GM18498 (cell line): ENCODE results near the gene VEGFC.

Experiments
- ATAC-seq: cut with Tn5 transposase; IDR thresholded peaks from one replicate; pipeline ENCODE4 v1.9.1; 2021; ENCODE audit warnings: mild to moderate bottlenecking, moderate library complexity; ENCODE audit not compliant: unreplicated experiment

Gene VEGFC

DNA sequence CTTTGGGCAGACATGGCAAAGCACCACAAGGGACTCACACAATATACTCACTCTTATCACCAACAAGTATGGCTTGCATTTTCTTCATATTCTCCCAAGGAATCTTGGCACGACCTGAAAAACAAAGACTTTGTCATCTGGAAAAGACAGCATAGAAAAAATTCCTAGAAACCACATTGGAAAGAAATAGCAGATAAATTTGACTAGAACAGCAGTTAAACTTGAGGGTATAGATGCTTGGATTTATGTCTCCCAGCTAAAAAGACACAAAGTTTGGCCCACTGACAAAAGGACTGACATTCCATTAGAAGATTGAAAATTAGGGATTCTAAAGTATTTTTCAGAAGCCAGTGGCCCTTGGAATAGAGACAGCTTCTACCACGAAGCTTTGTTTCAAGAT, 6.9 kb upstream of the VEGFC start:
- no peak for ATAC-seq

DNA sequence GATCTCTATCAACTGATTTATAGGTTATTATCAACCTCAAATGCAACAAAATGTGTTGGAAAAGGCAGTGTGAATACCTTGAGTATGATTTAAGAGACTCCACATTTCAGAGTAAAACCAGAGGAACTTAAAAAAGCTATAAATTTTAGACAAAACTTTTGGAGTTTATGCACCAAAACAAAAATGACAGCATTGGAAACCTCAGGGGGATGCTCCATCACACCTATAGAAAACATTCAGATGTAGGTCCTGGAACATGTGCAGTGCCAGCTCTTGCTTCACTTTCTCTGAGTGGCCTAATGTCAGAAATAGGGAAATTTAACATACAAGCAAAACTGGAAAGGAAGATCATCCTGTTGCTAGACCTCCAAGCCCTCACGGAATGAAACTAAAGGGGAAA, 5.8 kb upstream of the VEGFC start:
- ATAC-seq, result no peak

DNA sequence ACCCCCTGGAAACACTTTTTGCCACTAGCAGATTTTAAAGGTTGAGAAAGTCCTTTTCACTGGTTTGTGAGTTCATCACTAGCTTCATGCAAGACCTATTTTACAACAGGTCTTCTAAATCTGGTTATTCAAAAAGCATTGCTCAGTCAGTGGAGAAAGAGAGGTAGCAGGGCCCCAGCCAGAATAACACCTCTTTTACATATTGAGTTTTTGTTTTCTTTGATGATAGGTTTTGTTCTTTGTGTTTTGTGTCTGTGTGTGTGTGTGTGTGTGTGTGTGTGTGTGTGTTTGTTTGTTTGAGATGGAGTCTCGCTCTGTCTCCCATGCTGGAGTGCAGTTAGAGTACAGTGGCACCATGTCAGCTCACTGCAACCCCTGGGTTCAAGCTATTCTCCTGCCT, 2.7 kb upstream of the VEGFC start:
- no peak for ATAC-seq

DNA sequence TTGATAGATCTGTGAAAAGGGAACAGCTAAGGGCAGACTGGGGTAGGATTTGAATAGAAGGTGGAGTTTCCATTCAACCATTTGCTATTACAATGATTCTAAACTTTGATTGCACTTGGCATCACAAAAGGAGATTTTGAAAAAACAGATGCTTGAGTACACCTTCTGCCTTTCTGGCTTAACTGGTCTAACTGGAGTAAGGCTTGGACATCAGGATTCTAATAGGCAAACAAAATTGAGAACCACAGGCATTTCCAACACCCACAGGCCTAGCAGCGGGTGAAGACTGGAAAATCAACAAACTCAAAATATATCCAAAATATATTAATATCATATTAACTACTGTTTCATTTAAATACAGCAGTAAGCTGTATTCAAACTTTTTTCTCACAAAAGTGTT, 1.9 kb upstream of the VEGFC start:
- ATAC-seq, result no peak

DNA sequence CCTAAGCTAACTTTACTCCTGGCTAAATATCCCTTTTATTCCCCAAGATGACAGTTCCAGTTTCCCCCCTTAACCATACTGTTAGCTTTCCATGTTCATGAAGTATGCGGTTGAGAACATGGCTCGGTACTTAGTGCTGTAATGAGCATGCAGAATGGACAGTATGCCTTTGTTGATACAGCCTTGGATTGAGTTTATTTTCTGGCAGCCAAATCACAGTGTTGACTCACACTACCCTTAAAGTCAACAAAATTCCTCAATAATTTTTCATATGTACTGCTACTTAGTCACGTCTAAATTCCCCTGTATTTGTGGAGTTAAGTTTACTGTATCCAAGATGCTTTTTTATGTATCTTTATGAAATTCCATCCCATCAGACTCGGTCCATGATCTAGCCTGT, 1.4 kb upstream of the VEGFC start:
- ATAC-seq, result no peak

DNA sequence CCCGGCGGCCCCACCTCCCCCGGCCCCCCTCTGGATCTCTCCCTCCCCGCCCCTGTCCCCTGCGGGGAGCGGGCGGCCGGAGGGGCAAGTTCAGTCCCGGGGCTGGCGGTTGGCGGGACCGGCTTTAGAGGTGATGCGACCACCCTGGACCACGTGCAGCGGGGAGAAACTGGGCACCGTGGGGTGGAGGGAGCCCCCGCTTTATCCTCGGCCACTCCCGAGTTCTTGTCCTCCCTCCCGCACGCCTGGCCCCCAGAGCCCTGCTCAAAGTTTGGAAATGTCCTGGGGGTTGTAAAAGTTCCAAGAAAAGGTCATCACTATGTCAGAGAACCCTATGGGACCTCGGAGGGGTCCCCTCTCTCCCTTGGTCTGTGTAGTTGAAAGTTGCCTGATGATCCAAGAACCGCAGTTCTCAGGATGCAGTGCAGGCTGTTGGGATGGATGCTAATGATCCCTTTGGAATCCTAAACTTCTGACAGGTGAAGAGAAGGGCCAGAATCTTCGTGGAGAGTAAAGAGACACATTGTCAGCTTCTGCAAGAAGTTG, 411 bp upstream of the VEGFC start:
- no peak for ATAC-seq

DNA sequence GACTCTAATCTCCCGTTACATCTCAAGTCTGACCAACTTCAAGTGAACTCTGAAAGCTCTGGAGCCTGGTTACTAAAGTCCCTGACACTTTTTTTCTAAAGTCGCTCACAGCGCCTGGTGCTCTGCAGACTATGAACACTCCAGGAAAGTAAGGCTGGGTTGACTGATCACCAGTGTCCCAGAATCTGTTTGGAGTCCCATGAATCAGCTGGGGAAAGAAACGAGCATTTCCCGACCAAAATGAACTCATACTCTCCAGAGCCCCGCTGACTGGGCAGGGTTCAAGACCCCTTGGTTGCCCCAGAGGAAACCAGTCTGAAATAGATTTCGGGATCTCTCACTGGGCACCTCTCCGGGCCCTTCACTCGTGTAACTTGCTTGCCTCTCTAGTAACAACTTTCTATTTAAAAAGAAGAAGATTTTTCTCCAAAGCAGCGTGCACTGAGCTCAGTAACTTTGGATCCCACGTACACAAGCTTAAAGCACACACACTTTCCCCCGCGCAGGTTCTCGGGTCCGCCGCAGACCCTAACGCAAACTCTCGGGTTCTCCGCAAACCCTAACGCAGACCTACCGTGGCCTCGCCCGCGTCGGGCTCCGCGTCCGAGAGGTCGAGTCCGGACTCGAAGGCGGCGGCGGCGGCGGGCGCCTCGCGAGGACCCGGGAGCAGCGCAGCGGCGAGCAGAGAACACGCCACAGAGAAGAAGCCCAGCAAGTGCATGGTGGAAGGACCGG, 964 bp downstream of the VEGFC start:
- ATAC-seq, result peak; percentile 36

DNA sequence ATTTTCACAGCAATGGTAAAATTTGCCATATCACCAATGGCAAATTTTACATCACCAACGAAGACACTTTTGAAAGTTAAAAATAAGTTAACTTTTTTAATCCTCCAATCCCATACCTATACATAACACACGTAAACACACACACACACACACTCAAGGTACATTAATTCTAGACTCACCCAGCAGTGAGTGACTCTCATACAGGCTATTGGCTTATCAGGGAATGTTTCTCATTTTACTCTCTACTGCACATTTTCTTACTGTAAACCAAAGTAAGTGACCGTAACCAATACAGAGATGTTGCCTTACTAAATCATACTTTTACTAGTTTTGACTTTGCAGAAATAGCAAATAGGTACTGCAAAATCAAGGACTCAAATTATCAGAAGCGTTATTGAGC, 2.3 kb downstream of the VEGFC start:
- no peak for ATAC-seq

DNA sequence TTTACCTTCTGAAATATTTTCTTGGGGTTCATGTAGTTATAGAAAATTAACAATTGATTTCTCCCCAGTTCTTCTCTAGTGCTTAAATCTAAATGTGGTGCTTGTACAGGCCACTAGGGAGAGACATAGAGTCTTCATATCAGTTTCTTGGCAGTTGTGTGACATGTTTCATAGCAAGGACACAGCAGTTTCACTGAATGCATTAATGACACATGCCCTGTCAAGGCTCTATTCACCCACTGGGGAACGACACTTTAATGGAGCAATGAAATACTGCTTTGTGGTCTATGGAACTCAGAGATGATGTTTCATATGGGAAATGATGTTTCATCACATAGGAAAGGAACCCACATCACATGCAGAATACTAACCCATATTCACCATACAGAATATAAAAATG, 2.8 kb downstream of the VEGFC start:
- peak; percentile 66 for ATAC-seq

DNA sequence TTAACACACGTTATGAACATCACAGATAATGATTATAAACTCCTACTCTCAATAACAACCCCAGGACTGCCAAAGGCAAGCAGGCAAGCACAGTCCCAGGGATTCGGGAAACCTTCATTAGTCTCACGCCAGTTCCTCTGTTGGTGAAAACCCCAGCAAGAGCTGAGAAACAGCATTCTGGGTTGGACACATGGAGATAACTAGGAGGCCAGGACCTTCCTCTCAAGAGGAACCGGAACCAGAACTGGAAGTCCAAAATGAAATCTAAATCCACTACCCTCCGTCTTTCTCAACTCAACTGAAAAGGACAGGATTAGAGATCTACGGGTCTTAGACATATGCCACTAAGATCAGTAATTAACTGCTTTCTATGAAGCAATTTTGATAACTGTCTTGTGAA, 3.8 kb downstream of the VEGFC start:
- no peak for ATAC-seq

DNA sequence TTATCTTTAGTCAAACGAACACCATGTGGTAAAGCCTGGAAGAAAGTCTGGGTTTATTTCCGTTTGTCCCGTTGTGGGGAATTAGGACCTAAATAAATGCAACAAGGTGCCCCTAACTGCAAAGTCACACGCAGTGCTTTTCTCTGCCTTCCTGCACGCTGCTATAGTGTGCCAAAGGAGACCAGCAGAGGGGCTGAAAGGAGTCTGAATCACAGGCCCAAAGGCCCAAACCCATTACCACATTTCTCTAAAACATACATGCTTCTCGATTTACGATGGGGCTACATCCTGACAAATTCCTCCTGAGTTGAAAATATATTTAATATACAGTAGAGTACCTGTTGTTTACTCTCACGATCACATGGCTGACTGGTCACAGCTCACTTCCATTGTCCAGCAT, 4.5 kb downstream of the VEGFC start:
- ATAC-seq, result no peak

DNA sequence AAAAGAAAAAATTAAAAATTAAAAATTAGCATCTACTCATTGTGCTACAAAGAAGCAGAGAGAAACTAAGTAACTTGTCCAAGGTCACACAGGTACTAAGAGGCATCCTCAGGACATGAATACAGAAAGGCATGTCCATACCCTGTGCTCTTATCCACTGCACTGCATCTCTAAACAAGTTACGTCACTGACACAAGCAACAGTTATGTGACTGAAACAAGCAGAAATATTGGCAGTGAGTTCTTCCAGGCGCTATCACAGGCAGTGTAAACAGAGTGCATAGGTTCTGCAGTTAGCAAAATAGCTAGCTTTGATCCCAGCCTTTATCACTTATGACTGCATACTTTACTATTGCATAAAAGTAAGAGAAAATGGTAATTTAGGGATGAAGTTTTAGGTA, 7.9 kb downstream of the VEGFC start:
- ATAC-seq, result no peak

DNA sequence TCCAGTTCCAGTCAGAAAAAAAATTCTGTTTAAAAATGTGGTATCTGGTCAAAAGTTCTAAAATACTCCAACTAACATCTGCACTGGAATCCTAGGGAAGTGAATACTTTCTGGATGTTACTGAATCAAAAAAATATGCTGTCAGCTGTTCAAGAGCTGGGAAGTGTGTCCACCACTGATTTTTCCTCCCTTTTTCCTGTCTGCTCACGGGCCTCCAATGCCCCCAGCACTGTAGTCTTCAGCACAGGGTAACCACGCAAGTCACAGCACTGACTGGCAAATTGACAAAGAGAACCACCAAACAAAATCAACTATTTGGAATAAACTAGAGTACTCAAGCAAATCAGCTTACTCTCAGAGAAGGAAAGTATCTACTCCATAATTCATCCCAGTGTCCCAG, 9.9 kb downstream of the VEGFC start:
- no peak for ATAC-seq

DNA sequence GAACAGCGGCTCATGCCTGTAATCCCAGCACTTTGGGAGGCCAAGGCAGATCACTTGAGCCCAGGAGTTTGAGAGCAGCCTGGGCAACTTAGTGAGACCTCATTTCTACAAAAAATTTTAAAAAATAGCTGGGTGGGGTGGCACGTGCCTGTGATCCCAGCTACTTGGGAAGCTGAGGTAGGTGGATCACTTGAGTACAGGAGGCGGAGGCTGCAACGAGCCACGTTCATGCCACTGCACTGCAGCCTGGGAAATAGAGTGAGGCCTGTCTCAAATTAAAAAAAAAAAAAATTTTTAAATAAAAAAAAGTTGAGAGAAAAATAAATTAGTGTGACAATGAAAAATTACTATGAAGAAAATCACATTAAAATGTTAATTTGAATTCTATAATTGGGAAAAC, 10.5 kb downstream of the VEGFC start:
- no peak for ATAC-seq

DNA sequence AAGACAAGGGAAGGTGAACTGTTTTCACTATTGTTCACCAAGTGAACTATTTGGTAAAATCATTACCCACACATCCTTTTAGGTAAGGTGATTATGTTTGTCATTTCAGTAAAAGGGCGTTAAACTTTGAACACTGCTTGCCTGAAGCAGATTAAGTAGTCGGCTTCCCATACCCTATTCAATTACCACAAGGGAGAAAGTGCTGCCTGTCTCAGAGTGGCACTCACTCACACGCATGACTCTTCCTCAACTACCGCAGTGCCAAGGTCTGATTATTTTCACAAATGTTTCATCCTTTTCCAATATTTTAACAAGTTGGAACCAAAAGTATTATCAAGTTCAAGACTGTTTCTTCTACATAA, 11.0 kb downstream of the VEGFC start:
- no peak for ATAC-seq

DNA sequence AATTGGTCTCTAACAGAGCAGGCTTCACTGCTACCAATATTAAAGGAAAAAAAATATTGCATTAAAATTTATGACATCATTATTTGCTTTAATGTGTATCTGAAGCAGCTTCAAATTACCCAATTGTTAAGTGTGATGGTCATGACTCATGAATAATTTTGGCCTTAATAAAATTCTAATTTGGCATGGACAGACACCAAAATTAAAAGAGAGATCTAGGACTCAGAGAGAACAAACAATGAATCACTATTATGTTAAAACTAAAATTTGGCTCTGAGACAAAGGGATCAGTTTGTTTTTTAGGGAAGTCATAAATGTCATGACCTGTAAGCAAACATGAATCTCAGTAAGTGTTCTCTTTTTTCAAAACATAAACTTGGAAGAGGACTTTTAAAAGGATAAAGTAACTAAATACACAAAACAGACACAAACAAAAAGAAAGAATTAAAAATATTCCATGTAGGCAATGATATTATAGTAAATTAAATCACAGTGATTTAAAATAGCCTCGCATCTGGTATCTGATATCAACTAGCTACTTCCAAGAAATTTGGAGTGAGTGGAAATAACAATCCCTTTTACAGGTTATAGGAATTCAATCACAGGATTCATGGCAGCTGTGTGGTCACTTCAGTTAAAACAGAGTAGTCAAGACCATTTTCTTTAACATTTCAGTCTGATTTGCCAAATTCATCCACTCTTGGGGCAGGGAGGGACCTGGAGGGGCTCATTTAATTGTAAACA, 11.6 kb downstream of the VEGFC start:
- ATAC-seq, result no peak

DNA sequence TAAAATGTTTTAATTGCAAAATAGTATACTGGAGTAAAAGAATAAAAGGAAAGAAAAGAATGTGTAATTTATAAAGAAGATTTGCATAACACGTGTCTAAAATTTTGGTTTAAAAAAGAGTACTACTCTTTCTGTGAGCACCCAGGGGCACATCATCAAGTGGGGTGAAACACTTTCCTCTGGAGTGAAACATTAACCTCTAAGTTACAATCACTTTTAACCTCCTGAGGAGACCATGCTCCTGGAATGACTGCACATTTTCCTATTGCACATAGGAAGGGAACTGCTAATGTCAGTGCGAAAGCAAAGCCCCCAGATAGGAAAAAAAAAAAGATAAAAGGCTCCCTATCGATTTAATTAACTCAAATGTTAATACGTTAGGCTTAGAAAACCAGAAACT, 13.3 kb downstream of the VEGFC start:
- no peak for ATAC-seq

DNA sequence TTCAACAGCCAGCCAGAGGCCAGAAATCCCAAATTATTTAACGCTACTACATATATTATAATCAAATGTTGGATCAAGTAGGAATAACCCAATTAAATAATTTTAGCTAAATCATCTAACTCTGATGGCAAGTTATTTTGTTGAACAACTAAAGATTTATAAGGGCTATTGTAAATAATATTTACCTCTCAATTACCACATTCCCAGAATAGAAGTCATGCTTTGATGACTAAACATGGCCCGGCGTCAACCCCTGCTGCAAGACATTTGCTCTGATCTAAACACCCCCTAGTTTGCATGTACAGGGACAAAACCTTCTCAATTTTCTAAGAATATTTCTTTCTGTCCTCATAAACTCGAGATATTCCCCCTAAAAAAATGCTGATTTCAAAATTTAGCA, 14.2 kb downstream of the VEGFC start:
- no peak for ATAC-seq

DNA sequence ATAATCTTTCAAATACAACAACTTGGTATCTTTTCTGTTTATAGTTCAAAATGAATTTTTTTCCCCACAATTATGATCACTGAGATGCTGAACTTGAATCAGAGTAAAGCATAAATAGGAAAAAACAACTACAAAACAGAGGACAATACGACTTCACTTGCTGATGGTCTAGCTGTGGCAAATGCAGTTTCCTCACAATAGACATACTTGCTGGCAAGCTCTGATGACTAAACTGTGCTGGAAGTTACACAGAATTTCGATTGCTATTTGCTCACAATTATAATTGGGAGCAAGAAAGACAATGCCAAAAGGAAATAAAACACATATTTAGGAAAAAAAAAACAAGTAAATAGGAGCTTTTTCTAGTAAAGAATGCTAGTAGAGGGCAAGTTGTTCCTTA, 14.7 kb downstream of the VEGFC start:
- no peak for ATAC-seq

DNA sequence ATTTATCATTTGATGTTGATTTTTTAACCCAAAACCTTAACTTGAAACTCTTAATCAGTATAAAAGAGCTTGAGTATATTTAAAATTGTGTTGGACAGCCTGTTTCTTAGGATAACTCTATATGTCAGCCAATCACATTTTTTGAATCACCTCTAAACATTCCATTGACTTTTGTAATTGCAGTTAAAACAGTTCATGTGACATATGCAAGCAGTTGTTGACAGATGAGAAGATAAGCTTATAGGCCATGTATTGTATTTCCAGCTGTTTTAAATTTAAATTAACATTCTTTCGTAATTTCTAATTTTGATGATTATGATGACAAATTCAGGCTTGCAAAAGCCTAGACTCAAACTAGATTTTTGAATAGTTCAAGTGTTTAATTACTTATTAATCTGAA, 17.4 kb downstream of the VEGFC start:
- ATAC-seq, result no peak

DNA sequence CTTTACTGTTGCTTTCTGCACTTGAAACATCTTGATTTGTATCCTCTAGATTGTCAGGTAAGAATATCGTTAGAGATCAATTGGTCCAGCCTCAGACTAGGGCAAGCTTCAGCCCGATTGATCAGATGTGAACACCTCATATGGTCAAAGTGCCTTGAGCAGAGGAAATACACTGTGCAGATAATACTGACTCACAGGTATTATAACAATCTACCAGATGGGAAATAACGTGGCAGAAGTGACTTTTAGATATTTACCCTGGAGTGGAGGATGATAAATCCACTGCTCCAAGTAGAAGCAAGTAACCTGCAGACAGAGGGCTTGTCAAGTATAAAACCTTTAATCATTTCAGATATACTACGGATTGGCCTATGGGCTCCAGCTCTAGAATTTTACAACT, 17.9 kb downstream of the VEGFC start:
- ATAC-seq, result no peak

DNA sequence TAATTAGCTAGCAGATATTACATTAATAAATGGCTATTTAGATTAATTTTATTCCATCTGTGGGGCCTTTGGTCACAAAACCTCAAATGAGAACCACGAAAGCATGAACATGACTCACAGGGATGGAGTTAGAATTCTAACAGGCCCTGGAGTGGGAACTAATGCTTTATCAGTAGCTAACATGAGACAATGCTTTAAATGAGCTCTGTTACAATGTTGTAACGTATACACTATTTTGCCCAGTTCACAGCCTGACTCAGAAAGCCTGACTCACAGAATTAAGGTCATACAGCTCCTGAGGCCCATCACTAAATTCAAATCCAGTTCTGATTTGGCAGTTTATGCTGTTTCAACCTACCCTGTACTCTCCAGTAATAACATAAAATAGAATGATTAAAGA, 23.2 kb downstream of the VEGFC start:
- no peak for ATAC-seq

DNA sequence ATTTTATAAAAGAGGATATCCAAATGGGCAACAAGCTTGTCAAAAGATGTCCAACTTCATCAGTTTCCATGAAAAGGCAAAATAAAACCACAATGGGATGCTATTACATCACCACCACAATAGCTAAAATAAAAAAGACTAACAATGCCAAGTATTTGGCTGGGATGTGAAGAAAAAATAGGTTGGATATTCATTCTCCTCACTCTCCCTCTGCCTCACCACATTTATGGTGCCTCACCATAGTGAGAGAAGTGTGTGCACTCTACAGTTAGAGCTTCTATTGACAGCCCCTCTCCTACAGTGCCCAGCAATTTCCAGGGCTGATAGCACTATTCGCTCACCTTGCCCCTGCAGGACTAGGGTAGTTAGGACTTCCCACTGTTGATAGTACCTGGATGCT, 25.5 kb downstream of the VEGFC start:
- ATAC-seq, result no peak
